NCI-H2107 treated with DMSO at 0.1 percent for 48 hours (cell line): ENCODE results near the gene AP1S3.
A peak's percentile ranks its signal among the peaks of the same experiment; 100 is the strongest.
"Not testable (repeated sequence)": the region's sequence is repeated elsewhere in the genome, so short reads cannot be mapped to it uniquely, and the experiment has no call there.

Source experiments
- DNase-seq: peaks from one replicate; lab custom pipeline; 2025; ENCODE audit not compliant: unreplicated experiment; lab: John Stamatoyannopoulos, UW

Gene AP1S3

DNA sequence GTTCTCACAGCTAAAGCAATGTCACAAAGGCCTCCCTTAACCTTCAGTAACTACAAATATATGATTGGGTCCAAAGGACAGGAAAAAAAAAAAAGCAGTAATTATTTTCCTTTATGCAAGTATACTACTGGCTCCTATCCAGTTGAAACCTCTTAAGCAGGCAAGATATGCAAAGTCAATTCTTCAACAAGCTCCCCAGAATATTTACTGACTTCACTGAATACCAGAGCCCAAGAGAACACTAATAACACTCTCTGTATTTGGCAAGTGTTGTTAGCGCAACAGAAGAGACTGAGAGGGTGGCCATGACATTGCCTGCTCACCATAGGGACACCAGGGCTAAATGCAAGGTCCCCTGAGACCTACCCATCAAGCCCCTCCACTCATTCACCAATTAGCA, 74.5 kb downstream of the AP1S3 start:
- no peak for DNase-seq

DNA sequence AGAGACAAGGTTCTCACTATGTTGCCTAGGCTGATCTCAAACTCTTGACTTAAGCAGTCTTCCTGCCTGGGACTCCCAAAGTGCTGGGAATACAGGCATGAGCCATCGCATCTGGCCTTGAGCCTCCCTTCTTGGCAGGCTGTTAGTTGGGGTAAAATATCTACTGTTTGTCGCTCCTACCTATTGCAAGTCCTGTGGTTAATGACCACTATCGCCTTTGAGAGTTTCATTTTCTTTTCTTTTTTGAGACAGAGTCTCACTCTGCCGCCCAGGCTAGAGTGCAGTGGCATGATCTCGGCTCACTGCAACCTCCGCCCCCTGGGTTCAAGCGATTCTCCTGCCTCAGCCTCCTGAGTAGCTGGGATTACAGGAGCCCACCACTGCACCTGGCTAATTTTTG, 75.6 kb downstream of the AP1S3 start:
- not testable (repeated sequence) for DNase-seq

DNA sequence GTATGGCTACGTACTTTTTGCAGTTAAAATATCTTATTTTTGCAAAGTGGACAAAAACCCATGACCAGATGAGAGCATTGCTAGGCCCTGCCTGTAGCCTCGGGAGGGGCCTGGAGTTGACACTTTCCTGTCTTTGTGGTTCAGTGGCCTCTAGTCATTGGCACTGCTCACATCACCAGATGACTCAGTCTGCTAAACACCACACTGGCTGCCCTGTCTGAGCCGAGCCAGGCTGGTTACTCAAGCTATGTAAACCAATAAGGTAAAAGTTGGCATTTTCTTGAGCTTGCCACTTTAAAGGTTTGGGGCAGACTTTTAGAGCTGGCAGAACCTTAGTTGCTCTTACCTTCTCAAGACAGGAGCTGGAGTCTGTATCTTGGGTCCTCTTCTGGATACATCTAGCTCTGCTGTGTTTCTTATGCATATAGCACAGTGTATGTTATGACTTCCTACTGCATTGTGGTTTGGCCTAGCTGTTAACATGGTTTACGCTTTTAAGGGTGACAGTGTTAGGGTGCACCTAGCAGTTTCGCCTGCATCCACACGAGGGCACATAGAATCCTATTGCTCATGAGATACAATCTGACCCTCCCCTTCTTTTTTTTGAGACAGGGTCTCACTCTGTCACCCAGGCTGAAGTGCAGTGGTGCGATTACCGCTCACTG, 76.4 kb downstream of the AP1S3 start:
- DNase-seq = no peak

DNA sequence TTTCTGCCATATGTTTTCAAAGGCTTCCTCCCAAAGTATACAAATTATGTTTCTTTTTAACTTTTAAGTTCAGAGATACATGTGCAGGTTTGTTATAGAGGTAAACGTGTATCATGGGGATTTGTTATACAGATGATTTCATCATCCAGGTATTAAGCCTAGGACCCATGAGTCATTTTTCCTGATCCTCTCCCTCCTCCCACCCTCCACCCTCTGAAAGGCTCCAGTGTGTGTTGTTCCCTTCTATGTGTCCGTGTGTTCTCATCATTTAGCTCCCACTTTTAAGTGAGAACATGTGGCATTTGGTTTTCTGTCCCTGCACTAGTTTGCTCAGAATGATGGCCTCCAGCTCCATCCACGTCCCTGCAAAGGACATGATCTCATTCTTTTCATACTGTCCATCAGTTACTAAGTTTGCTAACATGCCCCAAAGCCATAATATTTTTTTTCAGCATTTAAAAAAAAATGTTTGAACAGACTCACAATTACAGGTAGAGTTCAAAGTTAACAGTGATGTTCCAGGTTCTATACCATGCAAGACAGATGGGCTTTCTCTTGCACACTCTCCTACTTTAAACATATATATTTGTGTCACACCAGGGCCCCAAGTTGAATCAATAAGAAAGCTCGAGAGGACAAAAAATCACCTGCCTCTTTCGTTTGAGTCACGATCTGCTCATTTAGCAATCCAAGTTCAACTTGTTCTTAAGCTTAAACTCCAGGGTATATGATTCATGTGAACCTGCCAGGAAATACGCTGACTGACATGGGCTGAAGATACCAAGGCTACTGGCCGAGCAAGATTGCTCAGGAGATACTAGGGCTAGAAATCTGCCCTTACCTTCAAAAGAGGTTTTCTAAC, 77.6 kb downstream of the AP1S3 start:
- DNase-seq = no peak

DNA sequence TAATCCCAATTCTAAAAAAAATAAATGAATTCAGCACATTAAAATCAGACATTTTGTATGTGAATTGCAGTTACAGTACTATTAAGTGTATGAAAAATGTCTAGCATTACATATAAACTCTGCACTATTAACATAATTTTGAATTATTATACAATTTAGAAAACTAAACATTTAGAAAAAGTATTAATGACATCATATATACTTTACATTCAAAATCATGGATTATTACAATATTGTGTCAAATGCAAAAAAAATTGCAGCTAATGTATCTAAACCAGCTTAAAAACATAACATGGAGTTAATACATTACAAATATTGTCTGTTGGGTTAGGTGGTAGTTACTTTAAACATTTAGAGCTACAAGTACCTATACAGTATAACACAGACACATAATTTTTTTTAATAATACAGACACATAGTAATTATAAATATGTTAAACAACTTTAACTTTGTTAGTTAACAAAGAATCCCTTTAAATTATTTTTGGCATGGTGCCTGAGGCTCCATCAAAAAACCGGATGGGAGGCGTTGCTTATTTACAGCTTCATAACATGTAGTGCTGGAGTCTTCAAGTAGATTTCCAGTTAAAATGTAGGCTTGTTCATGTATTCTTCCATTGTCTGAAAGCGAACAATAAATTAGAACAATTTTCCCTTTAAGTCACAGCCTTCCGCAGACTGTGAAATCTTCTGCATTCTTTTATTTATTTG, 79.1 kb downstream of the AP1S3 start:
- DNase-seq = no peak

DNA sequence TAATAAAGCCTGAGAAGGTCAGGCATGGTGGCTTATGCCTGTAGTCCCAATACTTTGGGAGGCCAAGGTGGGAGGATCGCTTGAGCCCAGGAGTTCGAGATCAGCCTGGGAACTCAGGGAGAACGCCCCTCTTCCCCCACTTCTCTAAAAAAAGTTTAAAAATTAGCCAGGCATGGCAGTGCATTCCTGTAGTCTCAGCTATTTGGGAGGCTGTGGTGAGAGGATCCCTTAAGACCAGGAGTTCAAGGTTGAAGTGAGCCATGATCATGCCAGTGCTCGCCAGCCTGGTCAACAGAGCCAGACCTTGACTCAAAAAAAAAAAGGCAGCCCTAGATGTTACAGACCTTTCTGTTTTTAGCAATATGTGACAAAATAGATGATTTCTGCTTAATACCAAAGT, 83.4 kb downstream of the AP1S3 start:
- no peak for DNase-seq

DNA sequence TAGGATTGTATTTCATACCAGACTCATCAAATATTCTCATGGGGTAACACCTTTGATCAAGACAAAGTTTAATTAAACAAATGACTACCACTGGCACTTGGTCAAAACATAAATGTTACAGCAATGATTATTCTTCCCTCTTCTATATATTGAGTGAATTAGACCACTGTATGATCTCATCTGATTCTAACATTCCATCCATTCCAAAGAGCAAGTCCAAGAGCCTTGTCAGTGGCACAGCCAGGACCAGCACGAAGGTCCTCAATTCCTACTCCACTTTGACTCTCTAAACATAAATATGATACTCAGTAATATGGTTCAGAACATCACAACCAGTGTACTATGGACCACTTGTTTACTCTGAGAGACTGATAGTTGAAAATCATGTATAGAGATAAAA, 86.4 kb downstream of the AP1S3 start:
- DNase-seq = no peak

DNA sequence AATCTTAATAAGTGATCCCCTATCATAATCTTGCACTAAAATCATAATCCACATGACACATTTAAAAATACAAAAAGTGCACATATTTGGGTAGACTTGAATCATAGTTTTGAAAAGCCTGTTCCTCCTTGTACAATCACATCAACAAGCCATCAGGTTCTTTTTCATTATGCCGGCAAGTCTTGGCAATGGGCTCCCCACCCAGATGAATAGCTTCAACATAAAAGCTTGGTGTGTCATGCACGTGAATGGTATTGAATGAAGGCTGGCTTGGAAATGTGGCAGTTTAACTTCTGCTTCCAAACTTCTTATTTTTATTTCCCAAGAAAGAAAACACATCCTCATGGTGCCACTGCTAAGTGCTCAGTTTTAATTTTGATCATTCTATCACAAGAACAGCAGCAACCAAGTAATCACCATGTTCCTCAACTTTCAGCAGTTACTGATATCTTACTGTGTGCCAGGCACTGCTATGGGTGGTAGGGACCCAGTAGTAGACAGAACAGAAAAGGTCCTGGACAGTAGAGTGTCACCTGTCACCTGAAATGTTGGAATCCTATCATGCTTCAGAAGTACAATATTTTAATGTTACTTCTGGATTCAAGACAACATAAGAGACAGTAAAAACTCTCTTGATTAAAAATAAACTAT, 89.9 kb downstream of the AP1S3 start:
- no peak for DNase-seq

DNA sequence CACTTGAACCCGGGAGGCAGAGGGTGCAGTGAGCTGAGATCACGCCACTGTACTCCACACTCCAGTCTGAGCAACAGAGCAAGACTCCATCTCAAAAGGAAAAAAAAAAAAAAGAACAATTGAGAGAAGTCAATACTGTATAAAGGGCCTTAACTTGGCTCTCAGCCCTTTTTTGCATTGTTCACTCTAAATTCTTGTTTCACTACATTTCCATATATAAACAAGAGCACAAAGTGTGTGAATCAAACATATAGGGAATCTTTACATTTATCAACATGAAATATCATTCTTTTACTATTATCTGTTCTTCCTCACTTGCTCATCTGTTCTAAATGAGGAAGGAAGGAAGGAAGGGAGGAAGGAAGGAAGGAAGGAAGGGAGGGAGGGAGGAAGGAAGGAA, 90.8 kb downstream of the AP1S3 start:
- DNase-seq = no peak

DNA sequence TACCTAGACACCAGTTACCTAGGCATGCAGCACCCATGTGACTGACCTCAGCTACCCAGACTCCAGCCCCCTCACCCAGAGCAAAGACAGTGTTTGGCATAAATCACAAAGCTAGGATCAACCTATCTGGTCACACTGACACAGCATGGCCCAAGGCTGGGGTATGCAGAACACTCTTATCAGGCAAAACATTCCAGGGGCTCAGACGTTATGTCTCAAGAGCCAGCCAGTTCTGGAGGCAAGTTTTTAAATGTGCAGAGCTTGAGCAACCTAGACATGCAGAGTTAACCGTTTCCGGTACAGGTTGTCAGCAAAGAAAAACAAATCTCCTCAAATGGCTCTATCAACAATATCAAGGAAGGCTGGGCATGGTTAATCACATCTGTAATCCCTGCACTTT, 92.8 kb downstream of the AP1S3 start:
- no peak for DNase-seq

DNA sequence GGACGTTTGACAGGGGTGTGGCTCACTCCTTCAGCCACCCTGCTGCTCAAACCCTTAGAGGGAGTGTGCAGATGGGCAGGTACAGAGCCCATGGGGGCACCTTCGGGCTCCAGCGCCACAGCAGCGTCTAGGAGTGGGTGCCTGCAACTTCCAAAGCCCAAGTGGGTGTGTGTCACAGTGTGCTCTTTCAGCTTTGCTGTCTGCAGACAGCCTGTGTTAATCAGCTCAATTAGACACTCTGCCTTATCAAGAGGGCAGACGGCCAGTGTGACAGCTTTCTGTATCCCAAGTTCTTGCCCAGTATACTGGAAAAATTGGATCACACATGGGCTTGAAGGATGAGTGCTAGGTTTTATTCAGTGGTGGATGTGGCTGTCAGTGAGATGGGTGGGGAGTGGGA, 96.7 kb downstream of the AP1S3 start:
- DNase-seq = no peak

DNA sequence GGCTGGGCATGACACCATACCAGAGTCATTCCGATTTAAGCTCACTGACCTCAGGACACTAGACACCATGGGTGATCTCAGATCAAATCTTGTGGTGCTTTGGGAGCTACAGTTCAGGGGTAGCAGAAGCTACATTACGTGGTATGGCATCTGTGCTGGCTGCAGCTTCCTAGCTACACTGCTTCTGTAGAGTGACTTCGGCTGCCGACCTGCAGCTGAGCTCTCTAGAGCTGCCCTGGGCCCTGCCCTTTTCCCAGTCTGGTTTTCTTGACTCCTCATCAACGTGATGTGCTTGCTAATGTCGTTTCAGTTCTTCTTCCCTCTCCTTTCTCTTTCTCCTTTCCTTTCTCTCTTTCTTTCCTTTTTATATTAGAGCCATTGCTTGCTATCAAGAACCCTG, 100.2 kb downstream of the AP1S3 start:
- DNase-seq = no peak

DNA sequence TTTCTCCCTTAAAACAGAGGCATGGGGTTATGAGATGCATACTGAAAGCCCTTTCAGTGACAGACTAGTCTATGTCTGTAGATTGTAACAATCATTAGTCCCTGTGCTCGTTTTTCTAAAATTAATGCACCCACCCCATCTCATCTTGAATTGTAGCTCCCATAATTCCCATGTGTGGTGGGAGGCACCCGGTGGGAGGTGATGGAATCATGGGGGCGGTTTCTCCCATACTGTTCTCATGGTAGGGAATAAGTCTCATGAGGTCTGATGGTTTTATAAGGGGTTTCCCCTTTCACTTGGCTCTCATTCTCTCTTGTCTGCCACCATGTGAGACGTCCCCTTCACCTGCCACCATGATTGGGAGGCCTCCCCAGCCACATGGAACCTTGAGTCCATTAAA, 100.9 kb downstream of the AP1S3 start:
- DNase-seq = no peak

DNA sequence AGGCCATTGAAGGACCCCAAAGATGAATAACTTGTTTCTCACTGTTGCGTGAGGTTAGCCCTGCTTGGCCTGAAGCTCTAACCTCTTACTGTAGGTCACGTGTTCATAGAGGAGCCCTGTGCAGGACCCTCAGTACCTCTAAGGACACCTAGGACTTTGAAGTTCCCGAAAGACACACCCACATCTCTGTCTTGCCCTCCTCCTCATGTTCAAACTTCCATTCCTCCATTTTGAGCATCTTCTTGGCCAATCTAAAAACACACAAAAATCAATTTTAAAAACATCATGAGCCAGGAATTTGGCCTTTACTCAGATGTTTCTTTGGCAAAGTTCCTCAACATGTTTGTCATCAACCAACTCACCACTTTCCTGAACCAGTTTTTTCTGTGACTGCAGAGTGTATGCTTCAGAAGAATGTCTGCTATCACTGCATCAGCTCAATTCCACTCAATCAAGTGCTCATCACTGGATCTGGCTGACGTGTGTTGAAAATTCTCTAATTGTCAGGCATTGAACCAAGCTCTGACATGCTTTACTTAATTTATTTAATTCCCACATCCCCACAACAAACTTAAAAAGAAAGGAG, 101.6 kb downstream of the AP1S3 start:
- no peak for DNase-seq

DNA sequence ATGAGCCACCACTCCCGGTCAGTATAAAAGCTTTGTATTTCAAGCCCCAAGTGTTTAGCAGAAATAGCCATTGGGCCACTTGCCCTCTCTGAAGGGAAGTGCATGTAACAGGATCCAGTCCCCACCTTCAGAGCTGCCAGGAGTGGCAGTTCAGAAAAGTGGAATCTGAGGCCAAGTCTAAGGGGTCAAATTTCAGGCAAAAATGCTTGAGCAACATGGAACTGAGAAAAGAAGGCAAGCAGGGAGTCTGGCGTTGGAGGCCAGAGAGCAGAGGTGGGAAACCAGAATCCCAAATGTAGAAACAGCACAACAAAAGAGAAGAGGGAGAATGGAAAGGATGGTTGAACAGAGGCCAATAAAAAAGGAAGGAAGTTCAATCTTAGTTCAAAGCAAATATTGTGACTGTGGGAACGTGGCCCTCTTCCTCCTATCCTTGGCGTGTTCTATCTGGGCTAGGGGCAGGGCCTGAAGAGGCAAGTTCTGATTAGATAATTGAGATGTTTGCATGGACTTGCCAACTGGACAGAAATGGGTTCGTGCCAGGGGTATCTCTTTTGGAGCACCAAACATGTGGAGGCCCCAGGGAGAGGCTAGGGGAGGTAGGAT, 102.2 kb downstream of the AP1S3 start:
- DNase-seq = no peak

DNA sequence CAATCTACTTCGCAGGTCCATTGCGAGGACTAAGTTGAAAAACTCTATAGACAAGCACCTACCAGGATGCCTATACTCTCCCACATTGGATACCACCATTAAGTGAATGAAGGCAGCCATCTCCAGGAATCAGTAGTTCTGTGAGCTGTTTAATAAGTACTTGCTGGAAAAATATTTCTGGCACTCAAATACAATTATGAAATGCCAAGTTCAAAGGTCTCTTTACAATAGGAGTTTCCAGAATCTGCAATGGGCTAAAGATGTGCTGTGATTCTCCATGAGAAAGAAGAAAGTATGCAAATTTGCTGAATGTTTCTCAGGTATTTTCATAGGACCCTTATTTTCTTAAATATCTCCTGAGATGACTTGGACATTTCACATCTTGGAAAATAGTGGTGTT, 103.0 kb downstream of the AP1S3 start:
- no peak for DNase-seq

DNA sequence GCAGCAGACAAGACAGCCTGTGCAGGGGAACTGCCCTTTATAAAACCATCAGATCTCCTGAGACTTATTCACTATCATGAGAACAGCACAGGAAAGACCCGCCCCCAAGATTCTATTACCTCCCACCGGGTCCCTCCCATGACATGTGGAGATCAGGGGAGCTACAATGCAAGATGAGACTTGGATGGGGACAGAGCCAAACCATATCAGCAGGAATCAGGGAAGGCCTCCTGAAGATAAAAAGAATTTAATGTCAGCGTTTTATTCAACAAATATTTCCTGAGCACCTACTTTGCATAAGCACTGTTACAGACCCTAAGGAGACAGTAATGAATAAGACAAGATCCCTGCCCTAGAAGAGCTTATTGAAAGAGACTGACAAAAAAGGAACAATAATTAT, 105.0 kb downstream of the AP1S3 start:
- no peak for DNase-seq

DNA sequence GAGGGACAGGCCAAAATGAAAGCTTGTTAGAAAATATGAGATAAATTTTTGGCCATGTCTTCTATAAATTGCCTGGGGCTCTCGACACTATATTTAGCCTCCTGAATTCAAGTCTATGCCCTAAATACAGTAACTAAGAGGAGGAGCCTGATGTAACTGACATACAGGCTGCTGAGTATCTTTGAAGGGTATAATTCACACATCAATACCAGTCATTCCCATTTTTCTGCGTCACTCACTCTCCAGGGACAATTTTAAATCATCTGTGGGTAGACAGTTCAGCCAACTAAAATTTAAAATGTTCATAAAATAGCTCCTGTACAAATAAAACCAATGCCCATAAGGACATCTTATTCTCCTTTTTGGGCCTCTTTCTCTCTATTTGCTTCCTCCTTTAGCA, 105.9 kb downstream of the AP1S3 start:
- no peak for DNase-seq

DNA sequence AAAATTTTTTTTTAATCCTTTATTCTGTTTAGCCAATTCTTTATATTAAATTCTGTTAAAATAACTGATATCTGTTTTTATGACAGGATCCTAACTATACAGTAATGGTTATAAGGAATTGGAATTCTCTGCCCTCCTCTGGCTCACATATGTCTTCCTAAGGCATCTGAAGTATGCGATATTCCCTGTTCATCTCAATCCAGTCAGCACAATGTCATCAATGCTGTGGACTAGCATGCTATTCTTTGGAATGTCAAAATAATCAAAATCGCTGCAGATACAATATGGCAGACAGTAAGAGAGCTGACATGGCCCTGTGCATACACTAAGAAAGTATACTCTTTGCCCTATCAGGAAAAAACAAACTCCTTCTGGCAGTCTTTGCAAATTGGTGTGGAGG, 107.6 kb downstream of the AP1S3 start:
- DNase-seq = no peak

DNA sequence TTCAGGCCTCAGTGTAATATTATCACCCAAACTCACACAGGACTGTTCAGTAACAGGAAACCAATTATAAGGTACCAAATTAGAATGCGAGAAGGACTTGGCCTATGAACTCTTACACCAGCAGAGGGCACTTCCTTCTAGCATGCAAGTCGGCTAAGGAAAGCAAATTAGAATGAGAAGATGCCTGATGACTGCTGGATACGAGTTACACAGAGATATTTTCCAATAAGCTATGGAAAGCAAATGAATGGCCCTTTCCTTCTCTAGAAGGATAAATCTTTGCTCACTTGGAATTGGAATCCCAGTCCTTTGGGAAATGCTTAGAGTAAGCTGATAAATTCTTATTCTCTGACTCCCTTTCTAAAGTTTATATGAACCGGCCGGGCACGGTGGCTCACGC, 109.8 kb downstream of the AP1S3 start:
- peak; percentile 14 for DNase-seq
